B cell (primary cell): ENCODE measurements around the gene GYS2. TPM values are rescaled to one million over a fixed set of nuclear protein-coding genes. Genes with fewer than 3 reads are reported as not detected.

Experiments used
- ATAC-seq: fragments of 200-7000 bp; cut with Tn5 transposase; one replicate; pipeline ENCODE4 v1.10.0; 2021; ENCODE audit warnings: low read depth, mild to moderate bottlenecking, moderate number of reproducible peaks, moderate library complexity
- CTCF ChIA-PET: fragments of 350-600 bp; sonication (Branson Sonifier 250); formaldehyde crosslinking; loops from one replicate; lab custom pipeline; 2021; ENCODE audit warnings: antibody characterized with exemption, inconsistent platforms; lab: Charles Lee
- POLR2A ChIA-PET: fragments of 350-600 bp; sonication (Branson Sonifier 250); formaldehyde crosslinking; loops from one replicate; lab custom pipeline; 2021; ENCODE audit warnings: antibody characterized with exemption; lab: Charles Lee
- DNase-seq: peaks from one replicate; pipeline ENCODE4 v3.0.0; 2013
- H2AFZ ChIP-seq: 2 replicates; pipeline ENCODE4 v1.6.1; 2012; ENCODE audit warnings: mild to moderate bottlenecking, low read depth, low read length; ENCODE audit not compliant: insufficient read depth, poor library complexity, severe bottlenecking
- H3K27ac ChIP-seq, 2 donors: 1 replicate in 1 of 2; 2 replicates in 1 of 2; pipeline ENCODE4 v1.5.1; 2012 to 2013; ENCODE audit warnings: low read length in 2 of 2, mild to moderate bottlenecking in 2 of 2, moderate library complexity in 1 of 2
- H3K27me3 ChIP-seq, 4 experiments: fragments of 200-600 bp in 1 of 4; sonication (generic) in 1 of 4; replicated peaks in 1 of 4; 1 replicate in 2 of 4; 2 replicates in 2 of 4; pipeline versions ENCODE4 v1.6.1 to v1.7.0; 2013 to 2016; ENCODE audit warnings: low read length in 3 of 4, mild to moderate bottlenecking in 2 of 4, mixed read lengths in 1 of 4, moderate library complexity in 1 of 4; ENCODE audit not compliant: insufficient read depth in 4 of 4, control insufficient read depth in 3 of 4; ENCODE audit errors: control extremely low read depth in 1 of 4
- H3K36me3 ChIP-seq, 2 experiments: replicated peaks in 1 of 2; 1 replicate in 1 of 2; 2 replicates in 1 of 2; pipeline versions ENCODE4 v1.6.1 to v1.7.1; 2013; ENCODE audit warnings: low read length in 1 of 2; ENCODE audit not compliant: insufficient read depth in 2 of 2, control insufficient read depth in 1 of 2; ENCODE audit errors: control extremely low read depth in 1 of 2, extremely low read depth in 1 of 2
- H3K4me1 ChIP-seq, 2 donors: fragments of 200-600 bp in 1 of 2; sonication (generic) in 1 of 2; 1 replicate in 1 of 2; 2 replicates in 1 of 2; pipeline versions ENCODE4 v1.5.1 to v1.6.1; 2013 to 2017; ENCODE audit warnings: low read length in 2 of 2; ENCODE audit not compliant: control insufficient read depth in 2 of 2, insufficient read depth in 2 of 2
- H3K4me2 ChIP-seq: replicated peaks from 2 replicates; pipeline ENCODE3; 2012; ENCODE audit warnings: mild to moderate bottlenecking, low read depth, low read length; ENCODE audit not compliant: poor library complexity, severe bottlenecking
- H3K4me3 ChIP-seq, 5 experiments: fragments of 200-600 bp in 1 of 5; sonication (generic) in 1 of 5; 1 replicate in 3 of 5; 2 replicates in 2 of 5; pipeline versions ENCODE4 v1.5.1 to v1.7.0; 2011 to 2016; ENCODE audit warnings: low read length in 4 of 5, mild to moderate bottlenecking in 4 of 5, low read depth in 2 of 5, control low read depth in 1 of 5, moderate library complexity in 1 of 5; ENCODE audit not compliant: insufficient read depth in 1 of 5; ENCODE audit errors: control extremely low read depth in 1 of 5, extremely low read depth in 1 of 5
- H3K79me2 ChIP-seq: fragments of 200-600 bp; sonication (generic); one replicate; pipeline ENCODE4 v1.6.0; 2016; ENCODE audit warnings: low read length; ENCODE audit not compliant: control insufficient read depth, insufficient read depth
- H3K9ac ChIP-seq: fragments of 200-600 bp; sonication (generic); 2 replicates; pipeline ENCODE4 v1.6.1; 2017; ENCODE audit warnings: mild to moderate bottlenecking, low read length, moderate library complexity
- H3K9me3 ChIP-seq, 3 donors: one replicate each; pipeline versions ENCODE4 v1.6.1 to v1.7.1; 2013; ENCODE audit warnings: low read length in 2 of 3; ENCODE audit not compliant: control insufficient read depth in 2 of 3, insufficient read depth in 1 of 3; ENCODE audit errors: control extremely low read depth in 1 of 3
- H4K20me1 ChIP-seq: 2 replicates; pipeline ENCODE4 v1.6.0; 2012; ENCODE audit warnings: mild to moderate bottlenecking, low read length; ENCODE audit not compliant: insufficient read depth, control insufficient read depth, poor library complexity, severe bottlenecking
- H3K27ac Mint-ChIP-seq: one replicate; pipeline ENCODE4 v1.8.0; 2021; ENCODE audit warnings: mixed read lengths
- H3K27me3 Mint-ChIP-seq: one replicate; pipeline ENCODE4 v1.8.0; 2021; ENCODE audit warnings: mixed read lengths
- H3K4me1 Mint-ChIP-seq: one replicate; pipeline ENCODE4 v1.8.0; 2021; ENCODE audit warnings: mixed read lengths
- H3K4me3 Mint-ChIP-seq: one replicate; pipeline ENCODE4 v1.8.0; 2021; ENCODE audit warnings: mixed read lengths
- H3K9me3 Mint-ChIP-seq: one replicate; pipeline ENCODE4 v1.8.0; 2022; ENCODE audit warnings: mixed read lengths; ENCODE audit not compliant: insufficient read depth
- EZH2 ChIP-seq: IDR thresholded peaks from 2 replicates; pipeline ENCODE4 v1.6.1; 2012; ENCODE audit warnings: borderline replicate concordance, low read depth, mild to moderate bottlenecking, moderate library complexity, low read length; ENCODE audit not compliant: insufficient read depth, poor library complexity, severe bottlenecking
- WGBS: methylation state at CpG from one replicate; pipeline ENCODE4 v1.1.5; 2013; ENCODE audit warnings: missing lambda C conversion rate; ENCODE audit not compliant: insufficient coverage; 5-methylcytosine and 5-hydroxymethylcytosine counted together
- intact Hi-C: fragments of 100-400 bp; cut with micrococcal nuclease; formaldehyde crosslinking; loops from one replicate; pipeline ENCODE4 v1.10.0; 2022
- polyA plus RNA-seq: library from polyadenylated mRNA; depleted of rRNA; stranded (reverse); fragments of >200 nt; gene quantifications from 2 replicates; pipeline ENCODE4 v1.2.3, GENCODE V29; 2012
- total RNA-seq, 2 donors: library from RNA; stranded (reverse); fragments of 120-200 nt in 1 of 2; gene quantifications; 1 replicate in 1 of 2; 2 replicates in 1 of 2; pipeline versions ENCODE4 v1.2.3 to v1.2.4, GENCODE V29; 2013 to 2022
- TF ChIP-seq, protein P1 (sequence below): fragments of 200-600 bp; IDR thresholded peaks from one replicate; pipeline ENCODE4 v1.8.0; 2022; ENCODE audit warnings: antibody characterized with exemption, mild to moderate bottlenecking

The GYS2 gene
- total and polyA plus RNA-seq, 2 donors (not counting 1 experiment from before 2014, with no cell fraction given) = not detected

DNA sequence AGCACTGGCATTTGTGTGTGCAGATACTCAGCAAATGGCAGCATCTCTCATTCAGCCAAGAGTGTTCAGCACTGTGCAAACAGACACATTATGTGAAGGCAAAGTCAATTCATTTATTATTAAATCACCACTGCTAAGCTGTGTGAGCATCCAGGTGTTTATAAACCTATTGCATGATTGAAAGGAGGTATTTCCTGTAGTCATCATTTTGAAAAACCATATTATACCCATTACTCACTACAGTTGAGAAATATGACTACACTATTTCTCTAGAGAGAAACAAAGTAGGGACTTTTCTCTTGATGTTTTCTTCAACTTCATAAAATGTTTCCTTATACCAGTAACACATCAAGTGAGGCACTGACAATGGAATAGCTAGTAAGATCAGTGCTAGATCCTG, 64.8 kb downstream of the GYS2 start:
- ChIA-PET POLR2A (no interaction called here), CTCF (no interaction called here)
- Histone ChIP-seq H3K9me3 (no peaks in the 10 kb centered on the region), H2AFZ (no peak overlapping the region), H3K9ac (no peak overlapping the region), H3K4me2 (no peak overlapping the region), H3K27me3 (peaks cover 0 to 4% (median 0%) of the 10 kb centered on the region in 4 experiments), H3K4me1 (no peaks in the 10 kb centered on the region), H3K79me2 (no peaks in the 10 kb centered on the region), H3K4me3 (no peak overlapping the region), H4K20me1 (no peaks in the 10 kb centered on the region), H3K36me3 (no peaks in the 10 kb centered on the region), H3K27ac (no peak overlapping the region)
- intact Hi-C loops = no loop called here
- TF ChIP-seq, protein P1, sequence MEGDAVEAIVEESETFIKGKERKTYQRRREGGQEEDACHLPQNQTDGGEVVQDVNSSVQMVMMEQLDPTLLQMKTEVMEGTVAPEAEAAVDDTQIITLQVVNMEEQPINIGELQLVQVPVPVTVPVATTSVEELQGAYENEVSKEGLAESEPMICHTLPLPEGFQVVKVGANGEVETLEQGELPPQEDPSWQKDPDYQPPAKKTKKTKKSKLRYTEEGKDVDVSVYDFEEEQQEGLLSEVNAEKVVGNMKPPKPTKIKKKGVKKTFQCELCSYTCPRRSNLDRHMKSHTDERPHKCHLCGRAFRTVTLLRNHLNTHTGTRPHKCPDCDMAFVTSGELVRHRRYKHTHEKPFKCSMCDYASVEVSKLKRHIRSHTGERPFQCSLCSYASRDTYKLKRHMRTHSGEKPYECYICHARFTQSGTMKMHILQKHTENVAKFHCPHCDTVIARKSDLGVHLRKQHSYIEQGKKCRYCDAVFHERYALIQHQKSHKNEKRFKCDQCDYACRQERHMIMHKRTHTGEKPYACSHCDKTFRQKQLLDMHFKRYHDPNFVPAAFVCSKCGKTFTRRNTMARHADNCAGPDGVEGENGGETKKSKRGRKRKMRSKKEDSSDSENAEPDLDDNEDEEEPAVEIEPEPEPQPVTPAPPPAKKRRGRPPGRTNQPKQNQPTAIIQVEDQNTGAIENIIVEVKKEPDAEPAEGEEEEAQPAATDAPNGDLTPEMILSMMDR = no peak
- TF ChIP-seq EZH2 = no peak
- ATAC-seq (no peak), DNase-seq (no peak)
- Mint-ChIP-seq H3K27ac (no peak overlapping the region), H3K9me3 (no peaks in the 10 kb centered on the region), H3K27me3 (peaks cover 18% of the 10 kb centered on the region), H3K4me3 (no peak overlapping the region), H3K4me1 (no peaks in the 10 kb centered on the region)

DNA sequence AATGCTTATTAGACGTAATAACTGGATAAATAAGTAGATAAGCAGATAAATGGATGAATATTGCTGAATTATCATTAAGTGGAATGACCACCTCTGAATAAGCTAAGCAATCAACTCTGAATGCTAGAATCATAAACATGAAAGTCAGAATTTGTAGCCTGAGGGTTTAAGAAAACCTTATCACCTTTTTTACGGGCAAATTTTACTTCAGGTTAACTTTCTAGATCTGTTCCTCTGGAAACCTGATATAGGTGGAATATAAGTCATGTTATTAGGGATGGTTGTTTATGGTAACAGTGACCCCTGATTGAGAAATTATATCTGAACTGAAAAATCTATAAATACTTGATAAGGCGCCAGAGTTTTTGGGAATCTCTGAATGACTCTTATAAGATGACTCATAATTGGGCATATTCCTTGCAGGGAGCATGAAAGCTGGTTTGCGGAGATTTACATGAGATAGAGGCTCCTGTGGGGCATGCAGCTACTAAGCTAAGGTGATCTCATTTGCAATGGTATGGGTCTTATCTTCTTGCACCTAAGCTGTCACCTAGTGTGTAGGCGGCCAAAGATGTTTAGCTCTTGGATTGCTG, 66.5 kb downstream of the GYS2 start:
- no peaks in the 10 kb centered on the region for H3K36me3 ChIP-seq
- H3K27me3 Mint-ChIP-seq = peaks cover 9% of the 10 kb centered on the region
- H2AFZ ChIP-seq = no peak overlapping the region
- H3K9ac ChIP-seq = no peak overlapping the region
- H3K4me1 Mint-ChIP-seq = no peaks in the 10 kb centered on the region
- no peak overlapping the region for H3K4me3 Mint-ChIP-seq
- TF ChIP-seq, protein P1 = no peak
- no peak for TF ChIP-seq EZH2
- no peaks in the 10 kb centered on the region for H3K4me1 ChIP-seq
- no peaks in the 10 kb centered on the region for H3K9me3 ChIP-seq
- ATAC-seq (no peak), DNase-seq (no peak)
- no peaks in the 10 kb centered on the region for H3K9me3 Mint-ChIP-seq
- no peaks in the 10 kb centered on the region for H3K79me2 ChIP-seq
- intact Hi-C loops = no loop called here
- 90% methylated on average over 3 of the region's 5 CpGs for WGBS
- peaks cover 0 to 4% (median 0%) of the 10 kb centered on the region in 4 experiments for H3K27me3 ChIP-seq
- no peak overlapping the region for H3K27ac ChIP-seq
- POLR2A ChIA-PET = interaction anchor here (0.5 kb wide), 1 partner anchor 47 kb away, joined by 5 read pairs; no protein-coding TSS in a partner anchor
- no peak overlapping the region for H3K4me3 ChIP-seq
- no peaks in the 10 kb centered on the region for H4K20me1 ChIP-seq
- no peak overlapping the region for H3K4me2 ChIP-seq
- no peak overlapping the region for H3K27ac Mint-ChIP-seq
- CTCF ChIA-PET = no interaction called here
